ENCODE measurements around the gene KDM5D.

KDM5D gene

DNA sequence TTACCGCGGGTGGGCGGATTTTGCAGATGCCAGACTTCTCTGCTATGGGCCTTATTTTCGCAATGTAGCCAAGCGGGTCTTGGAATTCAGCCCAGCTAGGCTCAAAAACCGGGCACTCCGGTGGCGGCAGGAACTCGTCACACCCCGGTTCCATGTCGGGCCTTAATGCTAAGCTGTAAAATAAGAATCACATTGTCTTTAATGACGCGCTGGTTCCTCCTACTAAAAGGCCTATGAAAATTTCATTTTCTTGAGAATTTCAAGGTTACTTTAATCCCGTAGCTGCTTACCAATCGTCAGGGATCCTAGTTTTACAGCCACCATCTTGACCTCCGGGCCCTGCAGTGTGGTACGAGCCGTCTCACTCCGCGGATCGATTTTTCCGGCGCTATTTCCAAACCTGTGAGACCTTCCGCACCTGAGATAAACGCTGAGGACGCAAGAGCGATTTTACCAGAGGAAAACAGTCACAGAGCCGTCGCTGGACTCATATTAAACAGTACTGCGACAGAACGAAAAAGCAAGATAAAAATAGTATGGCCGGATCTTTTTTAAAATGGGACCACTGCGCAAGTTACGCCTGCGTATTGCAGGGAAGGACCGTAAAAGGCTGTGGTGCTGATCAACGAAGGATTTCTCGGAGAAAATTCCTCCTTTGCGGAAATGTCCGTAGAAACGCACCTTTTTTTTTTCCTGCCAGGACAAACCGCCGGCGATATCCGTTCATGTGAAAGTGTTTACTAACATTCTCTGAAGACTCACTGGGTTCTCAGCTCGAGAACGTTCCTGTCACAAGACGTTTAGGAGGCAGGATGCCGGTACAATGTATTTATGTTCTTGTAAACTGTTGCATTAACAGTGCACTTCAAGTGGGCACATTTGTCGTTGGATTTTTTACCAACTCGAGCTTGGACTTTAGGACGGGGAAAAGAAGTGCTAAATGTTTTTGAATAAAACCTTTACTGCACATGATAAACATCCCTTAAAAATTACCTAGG lies at the start of gene KDM5D:
TSS of gene KDM5D (minus strand) at position 346 of the 998 bp plus-strand sequence. CDS start at position 154, 192 bp downstream.
- DNase-seq = no peak

DNA sequence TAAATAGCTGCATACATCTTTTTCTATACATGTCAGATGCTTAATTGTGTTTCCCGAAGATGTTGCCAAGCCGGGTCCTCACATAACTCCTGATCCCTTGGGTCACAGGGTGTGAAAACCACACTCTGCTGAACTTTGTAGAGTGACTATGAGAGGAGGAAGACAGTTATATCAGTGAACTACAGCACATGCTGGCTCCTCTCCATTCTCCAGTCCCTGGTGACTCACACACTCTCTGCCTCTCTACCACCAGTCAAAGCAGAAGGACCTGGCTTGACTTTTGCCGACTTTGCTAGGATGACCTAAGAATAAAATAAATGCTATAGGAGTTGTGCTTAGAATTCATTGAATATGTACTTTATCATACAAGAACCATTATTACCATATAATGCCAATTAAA lies 23.8 kb upstream of the KDM5D start:
- DNase-seq = no peak

DNA sequence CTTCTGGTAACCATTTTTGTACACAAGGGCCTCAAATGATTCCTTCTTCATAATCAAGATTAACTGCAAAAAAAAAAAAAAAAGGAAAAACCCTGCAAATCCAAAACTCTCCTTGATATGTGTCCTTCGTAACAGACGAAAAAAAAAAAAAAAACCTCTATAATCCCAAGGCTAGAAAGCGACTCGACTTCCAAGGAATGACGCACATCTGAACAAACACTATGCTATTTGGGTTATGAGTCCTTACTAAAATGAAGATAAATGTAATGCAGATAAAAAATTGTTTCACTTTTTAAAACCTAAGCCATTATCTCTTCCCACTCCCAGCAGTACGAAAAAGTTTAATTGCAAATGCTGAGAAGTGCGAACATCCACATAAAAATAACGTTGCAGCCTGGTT lies 1.2 kb downstream of the KDM5D start:
- no peak for DNase-seq

DNA sequence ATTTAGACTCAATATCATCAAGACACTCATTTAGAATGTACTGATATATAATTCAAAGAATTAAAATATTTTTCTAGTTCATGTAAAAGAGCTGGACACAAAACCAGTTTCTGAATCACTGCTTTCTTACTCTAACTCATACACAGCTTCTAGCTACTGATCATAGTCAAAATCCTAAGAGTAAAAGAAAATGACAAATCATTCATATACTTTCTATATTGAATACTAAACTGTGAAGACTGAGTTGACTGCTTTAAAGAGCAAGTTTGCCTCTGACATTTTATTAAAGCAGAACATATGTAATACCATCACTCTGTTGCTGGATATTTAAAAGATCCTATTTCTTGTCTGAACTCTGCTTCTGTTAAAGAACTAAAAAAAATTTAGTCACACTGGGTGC lies 2.4 kb downstream of the KDM5D start:
- no peak for DNase-seq

DNA sequence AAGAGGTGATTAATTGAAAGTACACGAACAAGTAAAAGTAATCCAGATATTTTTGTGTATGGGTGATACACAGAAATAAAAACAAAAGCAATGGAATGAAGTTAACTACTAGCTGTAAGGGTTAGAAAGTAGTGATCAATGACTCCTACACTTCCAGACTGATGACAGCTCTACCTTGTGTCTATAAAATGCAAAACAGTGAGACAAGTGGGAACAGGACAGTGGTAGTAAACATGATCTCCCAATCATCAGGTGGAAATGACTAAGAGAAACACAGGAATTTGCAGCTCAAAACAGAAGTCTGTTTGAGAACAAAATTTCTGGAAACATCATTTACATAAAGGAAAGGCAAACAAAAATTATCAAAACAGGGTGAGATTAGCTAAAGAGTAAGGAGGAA lies 10.1 kb downstream of the KDM5D start:
- no peak for DNase-seq

DNA sequence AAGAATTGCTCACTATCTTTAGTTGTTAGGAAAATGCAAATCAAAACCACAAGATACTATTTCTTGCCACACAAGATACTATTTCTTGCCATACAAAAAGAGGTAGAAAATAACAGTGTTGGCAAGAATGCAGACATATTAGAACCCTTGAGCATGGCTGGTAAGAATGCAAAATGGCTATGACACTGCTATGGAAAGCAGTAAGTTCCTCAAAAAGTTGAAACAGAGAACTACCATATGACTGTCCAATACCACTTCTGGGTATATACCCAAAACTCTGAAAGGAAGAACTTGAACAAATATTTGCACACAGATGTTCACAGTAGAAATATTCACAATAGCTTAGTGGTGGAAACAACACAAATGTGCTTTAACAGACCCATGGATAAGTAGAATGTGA lies 26.6 kb downstream of the KDM5D start:
- DNase-seq = no peak

DNA sequence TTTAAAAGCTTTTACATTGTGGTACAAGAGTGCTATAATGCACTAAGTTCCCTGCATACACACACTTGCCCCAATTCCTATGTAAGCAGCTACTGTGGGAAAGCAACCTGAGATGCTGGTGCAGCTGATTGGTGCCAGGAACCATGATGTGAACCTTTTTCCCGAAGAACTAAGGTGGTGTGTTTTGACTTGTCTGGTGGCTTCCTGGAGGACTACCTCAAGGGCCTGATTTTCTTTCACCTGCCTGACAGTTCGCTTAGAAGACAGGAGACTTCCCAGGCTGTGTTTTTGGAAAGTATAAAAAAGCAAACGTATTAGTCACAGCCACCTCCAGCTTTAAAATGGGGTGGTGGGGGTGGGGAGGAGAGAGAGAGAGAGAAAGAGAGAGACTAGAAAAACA lies 27.4 kb downstream of the KDM5D start:
- DNase-seq = no peak

DNA sequence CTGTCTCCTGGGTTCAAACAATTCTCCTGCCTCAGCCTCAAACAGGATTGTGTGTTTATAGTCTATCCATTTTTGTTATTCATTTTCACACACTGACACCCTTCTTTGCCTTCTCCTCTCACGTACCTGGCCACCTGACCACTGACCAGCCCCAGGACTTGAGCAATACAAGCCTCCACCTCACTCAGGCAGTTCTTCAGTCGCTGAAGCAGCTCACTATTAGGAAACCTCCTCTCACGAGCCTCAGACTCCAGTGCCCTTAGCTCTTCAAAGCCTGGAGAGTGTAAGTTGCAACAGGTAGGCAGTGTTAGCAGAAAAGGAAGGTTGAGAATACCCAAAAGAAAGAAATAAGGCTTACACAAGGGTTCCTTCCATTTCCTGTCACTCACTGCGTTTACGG lies 29.3 kb downstream of the KDM5D start:
- no peak for DNase-seq

DNA sequence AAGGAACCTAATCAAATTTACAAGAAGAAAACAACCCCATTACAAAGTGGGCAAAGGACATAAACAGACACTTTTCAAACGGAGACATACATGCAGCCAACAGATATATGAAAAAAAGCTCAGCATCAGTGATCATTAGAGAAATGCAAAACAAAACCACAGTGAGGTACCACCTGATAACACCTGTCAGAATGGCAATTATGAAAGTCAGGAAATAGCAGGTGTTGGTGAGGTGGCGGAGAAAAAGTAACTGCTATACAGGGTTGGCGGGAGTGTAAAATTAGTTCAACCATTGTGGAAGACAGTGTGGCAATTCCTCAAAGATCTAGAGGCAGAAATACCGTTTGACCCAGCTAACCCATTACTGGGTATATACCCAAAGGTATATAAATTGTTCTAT lies 31.1 kb downstream of the KDM5D start:
- DNase-seq = no peak

DNA sequence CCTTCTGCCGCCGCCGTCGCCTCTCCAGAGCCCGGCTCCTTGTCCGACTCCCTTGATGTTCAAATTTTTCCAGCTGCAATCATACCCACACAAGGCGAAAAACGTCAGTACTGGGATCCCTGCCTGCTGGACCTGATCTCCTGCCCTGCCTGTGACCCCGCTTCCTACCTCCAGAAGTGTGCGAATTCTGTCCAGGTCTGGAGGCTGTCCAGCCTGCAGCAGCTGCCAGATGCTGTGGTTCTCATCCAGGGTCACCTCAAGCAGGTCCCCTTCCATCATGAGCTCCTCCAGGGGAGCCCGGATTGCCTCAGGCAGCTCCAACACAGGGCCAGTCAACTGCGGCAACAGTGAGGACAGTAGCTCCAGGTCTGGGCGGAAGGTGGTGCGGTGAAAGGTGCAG lies 38.3 kb downstream of the KDM5D start:
- DNase-seq = no peak

DNA sequence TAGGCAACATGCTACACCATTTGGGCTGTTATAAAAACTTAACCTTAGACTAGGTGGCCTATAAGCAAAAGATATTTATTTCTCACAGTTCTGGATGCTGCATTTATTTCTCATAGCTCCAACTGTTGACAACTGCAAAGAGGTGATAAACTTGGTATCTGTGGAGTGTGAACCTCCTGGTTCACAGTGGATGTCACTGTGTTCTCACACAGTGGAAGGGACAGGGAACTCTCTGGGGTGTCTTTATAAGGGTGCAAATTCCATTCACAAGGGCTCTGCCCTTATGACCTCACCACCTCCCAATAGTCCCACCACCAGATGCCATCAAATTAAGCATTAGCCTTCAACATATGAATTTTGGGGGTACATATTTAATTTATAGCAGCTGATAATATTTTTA lies 46.0 kb downstream of the KDM5D start:
- no peak for DNase-seq

DNA sequence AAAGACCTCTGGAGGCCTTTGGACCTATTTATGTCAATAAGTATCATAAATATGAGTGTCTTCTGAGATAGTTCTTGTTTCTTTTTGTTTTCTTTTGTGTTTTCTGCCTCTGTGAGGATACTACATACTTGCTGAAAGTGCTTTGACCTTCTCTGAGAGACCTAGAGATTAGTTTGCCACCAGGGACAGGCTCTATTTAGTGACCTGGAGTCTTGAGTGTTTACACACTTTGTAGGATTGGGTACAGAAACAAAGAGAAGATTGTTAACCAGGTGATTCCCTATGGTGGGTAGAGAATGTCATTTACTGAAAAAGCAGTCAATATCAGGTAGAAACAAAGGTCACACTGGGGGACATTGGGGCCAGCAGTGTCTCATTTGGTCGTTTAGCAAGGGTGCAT lies 63.7 kb downstream of the KDM5D start:
- DNase-seq = no peak

All from NCI-H1417 (cell line).